WERI-Rb-1 (cell line): Measurements from ENCODE around the gene ATP9A.

Experiments used
- DNase-seq: peaks from one replicate; pipeline ENCODE4 v3.0.0-alpha.2; 2020
- H3K27ac ChIP-seq: fragments of 250-450 bp; sonication (Bioruptor Pico); 2 replicates; pipeline ENCODE4 v1.5.1; 2020; ENCODE audit warnings: mild to moderate bottlenecking, moderate library complexity
- H3K27me3 ChIP-seq: fragments of 250-450 bp; sonication (Bioruptor Pico); 2 replicates; pipeline ENCODE4 v1.5.1; 2021; ENCODE audit warnings: mild to moderate bottlenecking, low read depth, moderate library complexity; ENCODE audit not compliant: insufficient read depth, severe bottlenecking
- H3K36me3 ChIP-seq: fragments of 250-450 bp; sonication (Bioruptor Pico); 2 replicates; pipeline ENCODE4 v1.5.1; 2020; ENCODE audit warnings: mild to moderate bottlenecking, moderate library complexity
- H3K4me3 ChIP-seq: 2 replicates; pipeline ENCODE4 v1.5.1; 2011; ENCODE audit warnings: low read depth, mild to moderate bottlenecking, control low read depth, low read length
- H3K9me3 ChIP-seq: fragments of 250-450 bp; sonication (Bioruptor Pico); 2 replicates; pipeline ENCODE4 v1.5.1; 2021; ENCODE audit warnings: mild to moderate bottlenecking, moderate library complexity; ENCODE audit not compliant: severe bottlenecking
- CTCF ChIP-seq: IDR thresholded peaks from 2 replicates; pipeline ENCODE4 v1.5.1; 2011; ENCODE audit warnings: low read depth, mild to moderate bottlenecking, control low read depth, inconsistent platforms, low read length

ATP9A gene

GRCh38 chr20:51752343-51752951 lies 15.7 kb downstream of the ATP9A start:
- Histone ChIP-seq H3K9me3 (no peaks in the 10 kb centered on the region), H3K27me3 (no peaks in the 10 kb centered on the region), H3K27ac (no peak overlapping the region), H3K36me3 (no peaks in the 10 kb centered on the region), H3K4me3 (no peak overlapping the region)
- DNase-seq = no peak
- TF ChIP-seq CTCF = no peak

- Histone ChIP-seq H3K36me3 (no peaks in the 10 kb centered on the region), H3K27ac (no peak overlapping the region), H3K9me3 (no peaks in the 10 kb centered on the region), H3K27me3 (no peaks in the 10 kb centered on the region), H3K4me3 (no peak overlapping the region)
- no peak for DNase-seq
- TF ChIP-seq CTCF = no peak
Observed at GRCh38 chr20:51750770-51751388, 17.3 kb downstream of the ATP9A start.

GRCh38 chr20:51750037-51750769 lies 18.0 kb downstream of the ATP9A start:
- Histone ChIP-seq H3K36me3 (no peaks in the 10 kb centered on the region), H3K27me3 (no peaks in the 10 kb centered on the region), H3K9me3 (no peaks in the 10 kb centered on the region), H3K27ac (peak overlapping the region; percentile 56), H3K4me3 (no peak overlapping the region)
- no peak for TF ChIP-seq CTCF
- no peak for DNase-seq

GRCh38 chr20:51749674-51750036 lies 18.5 kb downstream of the ATP9A start:
- DNase-seq = peak; percentile 50
- TF ChIP-seq CTCF = no peak
- H3K27me3 ChIP-seq = no peaks in the 10 kb centered on the region
- H3K27ac ChIP-seq = peak overlapping the region; percentile 56
- H3K9me3 ChIP-seq = no peaks in the 10 kb centered on the region
- no peaks in the 10 kb centered on the region for H3K36me3 ChIP-seq
- no peak overlapping the region for H3K4me3 ChIP-seq

GRCh38 chr20:51747182-51747911 lies 20.8 kb downstream of the ATP9A start:
- Histone ChIP-seq H3K36me3 (no peaks in the 10 kb centered on the region), H3K9me3 (no peaks in the 10 kb centered on the region), H3K4me3 (no peak overlapping the region), H3K27me3 (no peaks in the 10 kb centered on the region), H3K27ac (no peak overlapping the region)
- no peak for TF ChIP-seq CTCF
- DNase-seq = no peak
